ENCODE results near the gene LTK.

- TF ChIP-seq CTCF (IDR thresholded peaks at IDR 0.05 in 8 of 11, conservative IDR thresholded peaks at IDR 0.05 in 3 of 11) (no peak), POLR2A (IDR thresholded peaks at IDR 0.05) (no peak)
These were observed 6.8 kb downstream of the LTK start for GRCh38 chr15:41506796-41507341.

All from spleen (tissue), 7 donors.